LNCAP (cell line): ENCODE data around the gene VAPA.

Experiments used
- TF ChIP-seq, protein P1 (sequence below): fragments of 450-650 bp; IDR thresholded peaks from 2 replicates; pipeline ENCODE4 v1.5.1; 2017; ENCODE audit warnings: mild to moderate bottlenecking

The VAPA gene

DNA sequence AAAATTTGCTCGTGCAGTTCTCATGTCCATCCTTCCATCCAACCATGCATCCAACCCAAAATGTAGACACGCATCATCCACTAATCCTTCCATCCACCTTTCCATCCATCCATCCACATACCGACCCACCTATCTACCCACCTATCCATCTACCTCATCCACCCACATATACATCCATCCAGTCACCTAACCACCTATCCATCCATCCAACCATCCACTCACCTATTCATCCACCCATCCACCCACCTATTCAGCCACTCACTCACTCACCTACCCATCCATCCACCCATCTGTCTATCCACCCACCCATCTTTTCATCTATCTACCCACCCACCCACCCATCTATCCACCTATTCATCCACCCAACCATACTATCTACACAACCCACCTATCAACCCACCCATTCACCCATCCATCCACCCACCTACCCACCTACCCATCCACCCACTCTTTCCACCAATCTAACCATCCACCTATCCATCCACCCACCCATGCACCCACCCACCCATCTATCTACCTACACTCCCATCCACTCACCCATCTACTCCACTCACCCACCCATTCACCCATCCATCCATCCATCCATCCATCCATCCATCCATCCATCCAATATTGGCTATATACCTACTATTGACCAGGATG is 94.3 kb downstream of the VAPA start:
- TF ChIP-seq, protein P1, sequence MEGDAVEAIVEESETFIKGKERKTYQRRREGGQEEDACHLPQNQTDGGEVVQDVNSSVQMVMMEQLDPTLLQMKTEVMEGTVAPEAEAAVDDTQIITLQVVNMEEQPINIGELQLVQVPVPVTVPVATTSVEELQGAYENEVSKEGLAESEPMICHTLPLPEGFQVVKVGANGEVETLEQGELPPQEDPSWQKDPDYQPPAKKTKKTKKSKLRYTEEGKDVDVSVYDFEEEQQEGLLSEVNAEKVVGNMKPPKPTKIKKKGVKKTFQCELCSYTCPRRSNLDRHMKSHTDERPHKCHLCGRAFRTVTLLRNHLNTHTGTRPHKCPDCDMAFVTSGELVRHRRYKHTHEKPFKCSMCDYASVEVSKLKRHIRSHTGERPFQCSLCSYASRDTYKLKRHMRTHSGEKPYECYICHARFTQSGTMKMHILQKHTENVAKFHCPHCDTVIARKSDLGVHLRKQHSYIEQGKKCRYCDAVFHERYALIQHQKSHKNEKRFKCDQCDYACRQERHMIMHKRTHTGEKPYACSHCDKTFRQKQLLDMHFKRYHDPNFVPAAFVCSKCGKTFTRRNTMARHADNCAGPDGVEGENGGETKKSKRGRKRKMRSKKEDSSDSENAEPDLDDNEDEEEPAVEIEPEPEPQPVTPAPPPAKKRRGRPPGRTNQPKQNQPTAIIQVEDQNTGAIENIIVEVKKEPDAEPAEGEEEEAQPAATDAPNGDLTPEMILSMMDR = no peak
